Activated naive CD8-positive, alpha-beta T cell treated with anti-CD3 and anti-CD28 coated beads, Interleukin-2, amount 50 U/mL, for 16 hours (primary cell): ENCODE results near the gene PKNOX2.

Experiments
- DNase-seq: peaks from one replicate; pipeline ENCODE4 v3.0.0-alpha.2; 2020; ENCODE audit warnings: low read depth, low spot score

Gene PKNOX2

GRCh38 chr11:125408311-125408711, 243.8 kb downstream of the PKNOX2 start:
- no peak for DNase-seq

DNA sequence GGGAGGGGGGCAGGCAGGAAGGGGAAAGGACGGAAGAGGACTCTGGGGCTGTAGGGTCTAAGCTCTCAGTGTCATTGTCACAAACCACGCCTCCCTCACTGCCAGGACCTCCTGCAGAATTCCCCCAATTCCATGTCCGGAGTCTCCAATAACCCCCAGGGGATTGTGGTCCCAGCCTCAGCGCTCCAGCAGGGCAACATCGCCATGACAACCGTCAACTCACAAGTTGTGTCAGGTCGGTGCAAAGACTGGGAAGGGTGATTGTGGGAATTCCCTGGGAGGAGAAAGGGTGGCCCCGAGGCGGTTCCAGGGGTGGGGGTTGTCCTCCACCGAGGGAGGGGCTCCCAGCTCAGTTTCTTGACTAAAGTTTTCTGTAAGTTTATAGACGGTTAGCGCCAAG, 245.5 kb downstream of the PKNOX2 start:
- DNase-seq, result no peak

- DNase-seq, result no peak
These were observed 247.6 kb downstream of the PKNOX2 start for GRCh38 chr11:125412177-125412496.

DNA sequence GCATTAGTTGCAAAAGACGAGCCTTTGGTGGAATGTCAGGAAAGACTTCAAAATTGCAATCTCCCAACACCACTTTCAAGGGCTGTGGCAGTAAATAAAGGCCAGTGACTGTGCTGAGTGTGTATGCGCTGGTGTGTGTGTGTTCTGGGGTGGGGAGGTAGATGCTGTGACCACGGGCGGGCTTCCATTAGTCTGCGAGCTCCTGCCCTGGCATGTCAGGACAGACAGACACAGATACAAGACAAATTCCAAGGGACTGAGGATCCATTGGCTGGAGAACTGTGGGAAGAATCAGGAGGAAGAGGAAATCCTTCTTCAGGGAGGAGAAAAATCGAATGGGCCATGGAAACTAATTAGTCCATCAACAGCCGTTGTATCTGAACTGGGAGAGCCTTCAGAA, 248.0 kb downstream of the PKNOX2 start:
- DNase-seq, result no peak

GRCh38 chr11:125413226-125413625, 248.7 kb downstream of the PKNOX2 start:
- no peak for DNase-seq

DNA sequence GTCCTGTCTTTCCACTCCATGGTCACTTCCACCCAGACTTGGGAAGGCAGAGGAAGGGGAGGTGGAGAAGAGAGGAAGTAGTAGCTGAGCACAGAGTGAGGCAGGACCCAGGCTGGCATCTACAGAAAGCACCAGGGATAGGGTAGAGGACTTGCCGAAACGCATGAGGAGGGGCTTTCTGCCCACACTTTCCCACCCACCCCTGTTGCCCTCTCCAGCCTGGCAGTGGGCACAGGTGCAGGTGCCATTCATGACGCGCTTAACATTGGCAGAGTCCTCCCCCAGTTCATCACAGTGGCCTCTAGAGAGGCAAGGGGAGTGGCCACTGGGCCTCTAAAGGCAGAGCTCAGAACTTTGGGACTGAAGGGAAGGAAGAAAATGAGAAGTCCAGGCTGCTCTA, 249.6 kb downstream of the PKNOX2 start:
- DNase-seq, result no peak

- DNase-seq, result no peak
These were observed 252.7 kb downstream of the PKNOX2 start for GRCh38 chr11:125416981-125417935.

DNA sequence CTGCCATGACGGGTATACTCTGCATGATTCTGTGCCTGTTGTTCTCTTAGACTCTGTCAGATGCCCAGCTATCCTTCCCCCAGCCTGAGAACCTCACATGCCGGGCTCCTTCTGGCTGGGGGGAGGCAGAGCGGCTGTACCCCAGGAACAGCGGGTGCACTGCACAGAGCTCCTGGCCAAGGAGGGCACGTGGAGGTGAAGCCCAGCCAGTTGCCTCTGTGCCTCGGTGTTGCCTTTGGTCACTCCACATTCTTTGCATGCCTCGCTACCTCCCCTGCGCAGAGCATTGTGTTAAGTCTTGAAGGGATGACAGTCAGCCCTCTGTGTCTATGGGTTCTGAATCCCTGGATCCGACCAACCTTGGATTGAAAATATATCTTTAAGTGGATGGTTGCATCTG, 253.8 kb downstream of the PKNOX2 start:
- no peak for DNase-seq

DNA sequence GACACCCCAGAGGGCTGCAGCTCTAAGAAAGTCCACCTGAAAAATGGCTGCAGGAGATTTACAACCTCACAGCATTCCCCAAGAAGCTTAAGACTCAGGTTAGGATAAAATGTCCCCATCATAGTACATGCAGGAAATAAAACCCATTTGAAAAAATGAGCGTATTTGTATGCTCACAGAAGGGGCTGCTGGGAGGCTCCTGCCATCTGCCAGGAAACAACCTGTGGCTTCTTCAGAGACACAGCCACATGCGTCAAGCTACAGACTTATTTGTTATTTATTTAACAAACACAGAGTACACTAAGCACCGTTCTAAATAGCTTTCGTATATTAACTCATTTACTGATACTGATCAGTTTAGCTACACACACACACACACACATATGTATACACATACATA, 258.1 kb downstream of the PKNOX2 start:
- DNase-seq, result no peak

- no peak for DNase-seq
These were observed 258.8 kb downstream of the PKNOX2 start for GRCh38 chr11:125423247-125423849.

- DNase-seq, result no peak
These were observed 261.1 kb downstream of the PKNOX2 start for GRCh38 chr11:125425601-125426000.

DNA sequence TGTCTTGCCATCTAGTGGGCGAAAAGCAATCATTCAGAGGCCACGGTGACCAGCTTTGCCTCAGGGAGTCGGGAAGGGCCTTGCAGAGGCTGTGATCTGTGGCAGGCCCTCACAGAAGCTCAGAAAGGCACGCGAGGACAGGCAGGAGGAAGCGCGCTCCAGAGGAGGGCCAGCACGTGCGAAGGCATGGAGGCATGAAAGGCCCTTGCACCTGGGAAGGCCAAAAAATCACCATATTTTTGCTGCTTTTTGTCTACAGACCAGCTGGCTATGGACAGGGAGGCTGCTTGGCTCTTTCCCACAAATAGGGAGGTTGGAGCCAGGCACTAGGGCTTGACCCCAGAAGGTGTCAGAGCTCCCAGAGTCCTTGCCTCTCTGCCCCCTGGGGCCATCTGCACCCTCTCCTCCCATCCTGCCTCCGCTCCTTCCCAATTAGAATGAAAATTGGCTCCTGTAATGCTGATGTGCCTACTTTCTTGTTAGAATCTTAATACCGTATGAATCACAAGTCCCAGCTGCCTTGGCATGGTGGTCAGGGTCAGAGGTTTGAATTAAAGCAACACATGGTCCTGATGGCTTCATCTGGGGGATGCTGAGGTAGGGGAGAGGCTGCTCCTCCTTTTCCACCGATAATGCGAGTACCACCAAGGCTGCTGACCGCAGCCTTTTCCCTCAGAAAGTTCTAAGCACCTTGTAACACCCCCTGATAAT, 262.4 kb downstream of the PKNOX2 start:
- DNase-seq, result no peak

DNA sequence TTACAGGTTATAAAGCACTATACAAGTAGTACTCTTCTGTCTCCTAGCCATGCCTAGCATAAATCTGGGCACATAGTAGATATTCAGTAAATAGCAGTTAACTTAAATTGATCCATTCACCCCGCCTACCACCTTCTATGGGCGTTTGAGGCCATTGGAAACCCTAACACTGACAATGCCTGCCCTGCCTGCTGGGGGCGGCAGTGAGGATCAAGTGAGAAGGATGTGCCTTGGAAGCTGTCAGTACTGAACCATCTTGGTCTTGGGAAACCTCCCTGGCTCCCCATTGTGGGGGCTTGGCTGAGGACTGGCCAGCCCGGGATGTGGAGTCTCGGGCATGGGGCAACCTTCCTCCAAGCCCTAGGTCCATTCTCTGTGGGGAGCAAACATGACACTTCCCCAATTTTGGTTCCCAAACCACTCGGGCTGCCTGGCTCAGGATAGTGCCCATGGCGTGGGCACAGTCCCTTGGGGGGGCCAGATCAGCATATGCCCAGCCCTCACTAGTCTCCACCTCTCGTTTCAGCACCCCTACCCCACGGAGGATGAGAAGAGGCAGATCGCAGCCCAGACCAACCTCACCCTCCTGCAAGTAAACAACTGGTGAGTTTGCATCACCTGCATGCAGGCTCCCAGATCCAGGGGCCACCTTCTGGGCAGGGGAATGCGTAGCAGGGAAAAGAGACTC, 264.1 kb downstream of the PKNOX2 start:
- DNase-seq, result no peak

DNA sequence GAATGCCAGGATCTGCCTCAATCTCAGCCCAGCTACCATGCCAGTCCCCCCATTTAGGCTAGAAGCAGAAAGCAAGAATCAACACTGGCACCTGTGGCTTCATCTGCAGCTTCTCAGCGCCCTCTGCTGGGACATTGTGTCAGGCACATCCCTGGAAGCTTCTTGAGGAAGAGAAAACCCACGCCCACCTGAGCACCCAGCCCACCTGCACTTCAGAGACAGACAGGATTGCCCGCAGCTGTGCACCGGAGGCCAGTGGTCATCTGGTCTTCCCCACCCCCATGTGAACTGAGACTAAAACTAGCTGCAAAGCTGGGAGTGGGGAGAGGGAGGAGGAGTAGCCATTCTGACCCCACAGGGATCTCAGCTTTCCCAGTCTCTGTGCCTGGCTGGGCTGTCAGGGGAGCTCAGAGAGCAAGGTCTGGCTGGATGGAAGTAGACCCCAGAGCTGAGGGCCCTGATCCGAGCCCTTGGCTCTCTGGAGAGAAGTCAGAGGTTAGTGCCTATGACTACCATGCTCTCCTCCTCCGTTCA, 264.7 kb downstream of the PKNOX2 start:
- peak; percentile 12 for DNase-seq

DNA sequence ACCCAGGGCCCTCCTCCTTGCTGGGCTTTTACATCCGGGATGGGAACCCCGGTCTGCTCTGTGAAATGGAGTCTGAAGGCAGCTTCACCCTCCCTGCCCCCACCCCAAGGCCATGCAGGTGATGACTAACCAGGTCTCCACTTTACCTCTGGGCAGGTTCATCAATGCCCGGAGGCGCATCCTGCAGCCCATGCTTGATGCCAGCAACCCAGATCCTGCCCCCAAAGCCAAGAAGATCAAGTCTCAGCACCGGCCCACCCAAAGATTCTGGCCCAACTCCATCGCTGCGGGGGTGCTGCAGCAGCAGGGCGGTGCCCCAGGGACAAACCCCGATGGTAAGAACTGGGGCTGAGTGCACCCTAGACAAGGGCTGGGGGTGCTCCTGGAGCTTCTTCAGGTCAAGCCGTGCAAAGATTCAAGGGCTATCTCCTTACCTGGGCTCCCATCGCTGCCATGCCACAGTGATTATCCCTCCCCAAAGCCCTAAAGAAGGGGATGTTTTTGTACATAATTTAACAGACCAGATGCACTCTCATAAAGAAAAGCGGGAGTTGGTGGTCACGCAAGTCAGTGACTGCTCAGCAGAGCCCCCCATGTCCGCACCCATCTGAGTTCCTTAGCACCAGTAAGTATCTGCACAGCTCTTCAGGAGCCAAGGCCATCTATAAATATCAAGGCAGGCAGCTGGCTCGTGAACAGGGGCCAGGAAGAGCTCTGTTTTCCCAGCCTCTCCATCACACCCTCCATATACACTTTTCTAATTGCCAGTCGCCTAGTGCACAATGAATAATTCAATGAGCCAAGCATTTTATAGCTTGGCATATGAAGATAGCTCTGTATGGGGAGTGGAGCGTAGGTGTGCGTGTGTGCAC, 265.5 kb downstream of the PKNOX2 start:
- DNase-seq, result no peak

- DNase-seq, result no peak
These were observed 266.5 kb downstream of the PKNOX2 start for GRCh38 chr11:125431009-125431408.

GRCh38 chr11:125431481-125431880, 266.9 kb downstream of the PKNOX2 start:
- no peak for DNase-seq

DNA sequence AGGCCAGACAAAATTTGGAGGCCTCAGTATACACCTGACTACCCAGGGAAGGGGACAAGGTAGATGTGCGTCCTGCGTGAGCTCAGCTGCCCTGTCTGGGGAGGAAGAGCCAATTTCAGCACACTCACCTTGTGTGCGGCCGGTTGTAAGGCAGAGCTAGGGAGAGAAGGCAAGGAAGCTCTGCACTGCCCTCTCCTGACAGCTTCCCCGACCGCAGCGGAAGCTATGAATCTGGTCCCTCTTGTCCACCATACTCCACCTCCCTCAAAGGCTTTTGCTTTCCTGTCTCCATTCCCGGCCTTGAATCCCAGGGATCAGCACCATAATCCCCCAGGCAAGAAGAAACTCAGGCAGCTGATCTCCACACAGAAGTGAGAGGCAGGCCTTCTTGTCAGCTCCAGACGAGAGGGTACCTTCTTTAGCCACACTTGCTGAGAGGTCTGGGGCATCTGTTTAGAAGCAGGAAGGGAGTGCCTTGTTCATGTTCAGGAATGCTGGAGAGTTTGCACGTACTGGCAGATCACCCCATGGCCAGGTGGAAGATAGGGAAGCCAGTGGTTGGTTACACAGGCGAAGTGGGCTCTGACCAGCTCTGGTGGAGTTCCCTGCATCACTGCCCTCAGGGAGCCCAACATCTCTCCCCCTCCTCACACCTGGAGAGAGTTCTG, 269.0 kb downstream of the PKNOX2 start:
- DNase-seq, result no peak

GRCh38 chr11:125435461-125436238, 271.1 kb downstream of the PKNOX2 start:
- no peak for DNase-seq
